ENCODE results near the gene KCTD13.
"Not testable (repeated sequence)": the region's sequence is repeated elsewhere in the genome, so short reads cannot be mapped to it uniquely, and the experiment has no call there.

Gene KCTD13
- long read RNA-seq, donor 1, transcript KCTD13-208 (6 exons, 2,528 nt) = major isoform, 5 of 6 reads
- long read RNA-seq, donor 1, partial matches to known transcripts = 0 of 6 reads
- long read RNA-seq, donor 1, other reads (novel, unspliced or antisense) = 0 of 6 reads
- long read RNA-seq, donor 2, full-length matches to known transcripts = 3 of 3 reads
- long read RNA-seq, donor 2, partial matches to known transcripts = 0 of 3 reads
- long read RNA-seq, donor 2, other reads (novel, unspliced or antisense) = 0 of 3 reads
- long read RNA-seq, donor 3, full-length matches to known transcripts = 3 of 3 reads
- long read RNA-seq, donor 3, partial matches to known transcripts = 0 of 3 reads
- long read RNA-seq, donor 3, other reads (novel, unspliced or antisense) = 0 of 3 reads
- long read RNA-seq, donor 4, full-length matches to known transcripts = 4 of 4 reads
- long read RNA-seq, donor 4, partial matches to known transcripts = 0 of 4 reads
- long read RNA-seq, donor 4, other reads (novel, unspliced or antisense) = 0 of 4 reads
- long read RNA-seq, donor 5, full-length matches to known transcripts = 4 of 4 reads
- long read RNA-seq, donor 5, partial matches to known transcripts = 0 of 4 reads
- long read RNA-seq, donor 5, other reads (novel, unspliced or antisense) = 0 of 4 reads
- long read RNA-seq, donor 6, full-length matches to known transcripts = 6 of 6 reads
- long read RNA-seq, donor 6, partial matches to known transcripts = 0 of 6 reads
- long read RNA-seq, donor 6, other reads (novel, unspliced or antisense) = 0 of 6 reads
- long read RNA-seq, donor 7 = 0 reads
- long read RNA-seq, donor 8, full-length matches to known transcripts = 3 of 3 reads
- long read RNA-seq, donor 8, partial matches to known transcripts = 0 of 3 reads
- long read RNA-seq, donor 8, other reads (novel, unspliced or antisense) = 0 of 3 reads

GRCh38 chr16:29925781-29926710 lies at the start of gene KCTD13:
KCTD13 (minus strand) TSS chr16:29926226; CDS start chr16:29926033, 193 bp downstream.
- DNase-seq = peak; percentile 99

- no peak for DNase-seq
These were observed 49.1 kb upstream of the KCTD13 start for GRCh38 chr16:29975134-29975538.

GRCh38 chr16:29974291-29975133 lies 48.5 kb upstream of the KCTD13 start:
- peak; percentile 31 for DNase-seq

- peak; percentile 98 for DNase-seq
These were observed 47.6 kb upstream of the KCTD13 start, which contains the start of gene TAOK2 for GRCh38 chr16:29973384-29974246. TAOK2 (plus strand) TSS chr16:29973868; CDS start chr16:29977773, 3,905 bp downstream.

GRCh38 chr16:29972992-29973383 lies 47.0 kb upstream of the KCTD13 start:
- no peak for DNase-seq

GRCh38 chr16:29972500-29972899 lies 46.5 kb upstream of the KCTD13 start:
- DNase-seq = no peak

GRCh38 chr16:29971304-29971703 lies 45.3 kb upstream of the KCTD13 start:
- no peak for DNase-seq

- DNase-seq = no peak
These were observed 42.2 kb upstream of the KCTD13 start for GRCh38 chr16:29968205-29968604.

GRCh38 chr16:29963021-29963743 lies 37.2 kb upstream of the KCTD13 start:
- DNase-seq = no peak

GRCh38 chr16:29962344-29962994 lies 36.4 kb upstream of the KCTD13 start:
- DNase-seq = no peak

- peak; percentile 99 for DNase-seq
These were observed 35.7 kb upstream of the KCTD13 start, which contains the start of gene TMEM219 for GRCh38 chr16:29961479-29962343. TMEM219 (plus strand) TSS chr16:29962079; CDS start chr16:29963144, 1,065 bp downstream.

GRCh38 chr16:29961127-29961478 lies 35.1 kb upstream of the KCTD13 start:
- no peak for DNase-seq

- DNase-seq = not testable (repeated sequence)
These were observed 33.8 kb upstream of the KCTD13 start for GRCh38 chr16:29959821-29960220.

- no peak for DNase-seq
These were observed 33.3 kb upstream of the KCTD13 start for GRCh38 chr16:29959293-29959692.

- no peak for DNase-seq
These were observed 32.7 kb upstream of the KCTD13 start for GRCh38 chr16:29958756-29959155.

- DNase-seq = no peak
These were observed 25.8 kb upstream of the KCTD13 start for GRCh38 chr16:29951625-29952365.

All from right kidney (tissue), 9 donors.